Activated naive CD4-positive, alpha-beta T cell treated with anti-CD3 and anti-CD28 coated beads, Interleukin-2, amount 10 ng/mL, durations not matched to agents 7 days and 5 days (primary cell): ENCODE data around the gene FOXP1.

Experiments
- CTCF ChIA-PET: fragments of 350-600 bp; sonication (Branson Sonifier 250); formaldehyde crosslinking; loops from one replicate; lab custom pipeline; 2021; ENCODE audit warnings: antibody characterized with exemption; lab: Charles Lee
- DNase-seq: peaks from one replicate; pipeline ENCODE4 v3.0.0-alpha.2; 2020
- H3K27ac Mint-ChIP-seq: one replicate; pipeline ENCODE4 v1.8.0; 2021; ENCODE audit warnings: mild to moderate bottlenecking, moderate library complexity, mixed read lengths
- H3K27me3 Mint-ChIP-seq: one replicate; pipeline ENCODE4 v1.8.0; 2021; ENCODE audit warnings: mild to moderate bottlenecking, mixed read lengths
- H3K36me3 Mint-ChIP-seq: one replicate; pipeline ENCODE4 v1.8.0; 2021; ENCODE audit warnings: mixed read lengths
- H3K4me1 Mint-ChIP-seq: one replicate; pipeline ENCODE4 v1.8.0; 2021; ENCODE audit warnings: mixed read lengths
- H3K4me3 Mint-ChIP-seq: one replicate; pipeline ENCODE4 v1.8.0; 2021; ENCODE audit warnings: mild to moderate bottlenecking, moderate library complexity, mixed read lengths
- H3K9me3 Mint-ChIP-seq: one replicate; pipeline ENCODE4 v1.8.0; 2021; ENCODE audit warnings: mixed read lengths

FOXP1 gene

GRCh38 chr3:70972855-70973254, 610.7 kb downstream of the FOXP1 start:
- CTCF ChIA-PET: no interaction called here
- no peak for DNase-seq
- Mint-ChIP-seq H3K36me3 (peaks cover 82% of the 10 kb centered on the region), H3K27ac (no peak overlapping the region), H3K9me3 (no peaks in the 10 kb centered on the region), H3K4me1 (no peaks in the 10 kb centered on the region), H3K27me3 (no peaks in the 10 kb centered on the region), H3K4me3 (no peak overlapping the region)

GRCh38 chr3:70970952-70971351, 612.6 kb downstream of the FOXP1 start:
- H3K27ac Mint-ChIP-seq: no peak overlapping the region
- no peaks in the 10 kb centered on the region for H3K9me3 Mint-ChIP-seq
- peaks cover 72% of the 10 kb centered on the region for H3K36me3 Mint-ChIP-seq
- no peak for DNase-seq
- no peaks in the 10 kb centered on the region for H3K4me1 Mint-ChIP-seq
- no peak overlapping the region for H3K4me3 Mint-ChIP-seq
- CTCF ChIA-PET: no interaction called here
- H3K27me3 Mint-ChIP-seq: no peaks in the 10 kb centered on the region

- Mint-ChIP-seq H3K27me3 (no peaks in the 10 kb centered on the region), H3K4me3 (no peak overlapping the region), H3K4me1 (no peaks in the 10 kb centered on the region), H3K27ac (no peak overlapping the region), H3K9me3 (no peaks in the 10 kb centered on the region), H3K36me3 (peaks cover 72% of the 10 kb centered on the region)
- CTCF ChIA-PET: no interaction called here
- no peak for DNase-seq
Measured at GRCh38 chr3:70970171-70970570, 613.4 kb downstream of the FOXP1 start.

- Mint-ChIP-seq H3K27me3 (no peaks in the 10 kb centered on the region), H3K4me1 (no peaks in the 10 kb centered on the region), H3K4me3 (no peak overlapping the region), H3K36me3 (peaks cover 74% of the 10 kb centered on the region), H3K27ac (peak overlapping the region; percentile 49), H3K9me3 (no peaks in the 10 kb centered on the region)
- CTCF ChIA-PET: no interaction called here
- DNase-seq: no peak
Measured at GRCh38 chr3:70963431-70964275, 619.9 kb downstream of the FOXP1 start.

- H3K27me3 Mint-ChIP-seq: no peaks in the 10 kb centered on the region
- CTCF ChIA-PET: no interaction called here
- no peak overlapping the region for H3K27ac Mint-ChIP-seq
- H3K4me1 Mint-ChIP-seq: no peaks in the 10 kb centered on the region
- no peak for DNase-seq
- no peaks in the 10 kb centered on the region for H3K9me3 Mint-ChIP-seq
- H3K36me3 Mint-ChIP-seq: peaks cover 77% of the 10 kb centered on the region
- H3K4me3 Mint-ChIP-seq: no peak overlapping the region
Measured at GRCh38 chr3:70959506-70960291, 623.8 kb downstream of the FOXP1 start.

- Mint-ChIP-seq H3K9me3 (no peaks in the 10 kb centered on the region), H3K27ac (no peak overlapping the region), H3K27me3 (peaks cover 4% of the 10 kb centered on the region), H3K36me3 (peaks cover 14% of the 10 kb centered on the region), H3K4me3 (no peak overlapping the region), H3K4me1 (no peaks in the 10 kb centered on the region)
- DNase-seq: no peak
- CTCF ChIA-PET: no interaction called here
Measured at GRCh38 chr3:70952033-70952747, 631.3 kb downstream of the FOXP1 start.

GRCh38 chr3:70951316-70951715, 632.2 kb downstream of the FOXP1 start:
- peaks cover 10% of the 10 kb centered on the region for H3K27me3 Mint-ChIP-seq
- H3K36me3 Mint-ChIP-seq: peaks cover 11% of the 10 kb centered on the region
- no peaks in the 10 kb centered on the region for H3K9me3 Mint-ChIP-seq
- CTCF ChIA-PET: interaction anchor here (1.2 kb wide), 1 partner anchor 234 kb away, joined by 3 read pairs; no protein-coding TSS in a partner anchor
- no peaks in the 10 kb centered on the region for H3K4me1 Mint-ChIP-seq
- H3K4me3 Mint-ChIP-seq: no peak overlapping the region
- H3K27ac Mint-ChIP-seq: no peak overlapping the region
- no peak for DNase-seq

GRCh38 chr3:70947579-70947978, 635.9 kb downstream of the FOXP1 start:
- Mint-ChIP-seq H3K36me3 (no peaks in the 10 kb centered on the region), H3K4me3 (no peak overlapping the region), H3K9me3 (no peaks in the 10 kb centered on the region), H3K27me3 (peaks cover 22% of the 10 kb centered on the region), H3K4me1 (no peaks in the 10 kb centered on the region), H3K27ac (no peak overlapping the region)
- CTCF ChIA-PET: no interaction called here
- DNase-seq: no peak

- CTCF ChIA-PET: no interaction called here
- no peaks in the 10 kb centered on the region for H3K9me3 Mint-ChIP-seq
- no peaks in the 10 kb centered on the region for H3K4me1 Mint-ChIP-seq
Measured at GRCh38 chr3:70943886-70944285, 639.6 kb downstream of the FOXP1 start.

GRCh38 chr3:70933105-70933810, 650.3 kb downstream of the FOXP1 start:
- CTCF ChIA-PET: no interaction called here
- no peak for DNase-seq
- H3K36me3 Mint-ChIP-seq: no peaks in the 10 kb centered on the region
- H3K27me3 Mint-ChIP-seq: peaks cover 6% of the 10 kb centered on the region
- peaks cover 6% of the 10 kb centered on the region for H3K4me1 Mint-ChIP-seq
- H3K4me3 Mint-ChIP-seq: no peak overlapping the region
- no peak overlapping the region for H3K27ac Mint-ChIP-seq
- no peaks in the 10 kb centered on the region for H3K9me3 Mint-ChIP-seq

More at GRCh38 chr3:70943886-70944285, 639.6 kb downstream of the FOXP1 start:
- DNase-seq: no peak
- Mint-ChIP-seq H3K27me3 (peaks cover 29% of the 10 kb centered on the region), H3K36me3 (no peaks in the 10 kb centered on the region), H3K4me3 (no peak overlapping the region), H3K27ac (no peak overlapping the region)

- CTCF ChIA-PET: no interaction called here
- Mint-ChIP-seq H3K27me3 (no peaks in the 10 kb centered on the region), H3K36me3 (no peaks in the 10 kb centered on the region), H3K27ac (no peak overlapping the region), H3K9me3 (no peaks in the 10 kb centered on the region), H3K4me1 (peaks cover 6% of the 10 kb centered on the region), H3K4me3 (no peak overlapping the region)
- no peak for DNase-seq
Measured at GRCh38 chr3:70930066-70930465, 653.5 kb downstream of the FOXP1 start.

GRCh38 chr3:70927239-70927638, 656.3 kb downstream of the FOXP1 start:
- CTCF ChIA-PET: no interaction called here
- H3K27me3 Mint-ChIP-seq: no peaks in the 10 kb centered on the region
- H3K9me3 Mint-ChIP-seq: peaks cover 5% of the 10 kb centered on the region
- no peaks in the 10 kb centered on the region for H3K36me3 Mint-ChIP-seq
- H3K4me3 Mint-ChIP-seq: no peak overlapping the region
- H3K27ac Mint-ChIP-seq: no peak overlapping the region
- no peaks in the 10 kb centered on the region for H3K4me1 Mint-ChIP-seq
- DNase-seq: no peak

GRCh38 chr3:70926835-70927234, 656.7 kb downstream of the FOXP1 start:
- DNase-seq: no peak
- CTCF ChIA-PET: no interaction called here
- no peaks in the 10 kb centered on the region for H3K4me1 Mint-ChIP-seq
- no peaks in the 10 kb centered on the region for H3K36me3 Mint-ChIP-seq
- H3K9me3 Mint-ChIP-seq: peaks cover 5% of the 10 kb centered on the region
- no peaks in the 10 kb centered on the region for H3K27me3 Mint-ChIP-seq
- H3K4me3 Mint-ChIP-seq: no peak overlapping the region
- no peak overlapping the region for H3K27ac Mint-ChIP-seq

- Mint-ChIP-seq H3K27ac (no peak overlapping the region), H3K4me3 (no peak overlapping the region), H3K4me1 (no peaks in the 10 kb centered on the region), H3K9me3 (peaks cover 4% of the 10 kb centered on the region), H3K27me3 (peaks cover 3% of the 10 kb centered on the region), H3K36me3 (no peaks in the 10 kb centered on the region)
- DNase-seq: no peak
- CTCF ChIA-PET: no interaction called here
Measured at GRCh38 chr3:70919661-70920060, 663.9 kb downstream of the FOXP1 start.
